K562 (cell line): ENCODE data around the gene KDELR3. TPM values are rescaled to one million over a fixed set of nuclear protein-coding genes. Genes with fewer than 3 reads are reported as not detected.

Experiments
- ATAC-seq: fragments of 200-7000 bp; cut with Tn5 transposase; 3 replicates; pipeline ENCODE4 v1.9.1; 2020; ENCODE audit warnings: moderate library complexity
- BruUV-seq: library from RNA; stranded (reverse); fragments of 400-500 nt; replicated peaks from 2 replicates; lab custom pipeline; 2021; lab: Mats Ljungman, UMichigan
- CTCF ChIA-PET: fragments of 300-600 bp; formaldehyde crosslinking; extraction: SDS; loops from one replicate; lab custom pipeline; 2021; ENCODE audit warnings: low intra/inter-chr PET ratio; lab: Yijun Ruan, JAX
- POLR2A ChIA-PET: fragments of 300-600, 350-650 bp; sonication (Branson Sonifier 250); formaldehyde crosslinking; extraction: SDS; loops from one replicate; lab custom pipeline; 2021; ENCODE audit warnings: antibody characterized with exemption, inconsistent platforms; lab: Yijun Ruan, JAX
- DNase-seq, 4 experiments: peaks; one replicate each; pipeline versions ENCODE4 v3.0.0 to v3.0.0-alpha.2; 2011 to 2018; ENCODE audit warnings: low spot score in 3 of 4, mixed read lengths in 3 of 4; ENCODE audit errors: extremely low read depth in 1 of 4
- FAIRE-seq: peaks from 2 replicates; lab custom pipeline; 2011; peaks lifted over from hg19 to GRCh38; lab: Jason Lieb, UNC
- H2AFZ ChIP-seq: 2 replicates; pipeline ENCODE4 v1.6.0; 2011; ENCODE audit warnings: low read depth, low read length, control low read depth, inconsistent platforms
- H3K27ac ChIP-seq: fragments of 200-600 bp; 3 replicates; pipeline ENCODE4 v1.8.0; 2011; ENCODE audit warnings: low read depth, mild to moderate bottlenecking, control low read depth, inconsistent platforms, low read length, moderate library complexity, mixed read lengths; ENCODE audit errors: extremely low read depth
- H3K27me3 ChIP-seq, 2 experiments: fragments of 300-600 bp in 1 of 2; 2 replicates in 1 of 2; 3 replicates in 1 of 2; pipeline versions ENCODE4 v1.6.0 to v1.8.0; 2011; ENCODE audit warnings: inconsistent platforms in 2 of 2, low read length in 2 of 2, mild to moderate bottlenecking in 1 of 2, mixed read lengths in 1 of 2, moderate library complexity in 1 of 2; ENCODE audit not compliant: control insufficient read depth in 2 of 2, insufficient read depth in 2 of 2
- H3K36me3 ChIP-seq: fragments of 300-600 bp; 3 replicates; pipeline ENCODE4 v1.8.0; 2011; ENCODE audit warnings: mild to moderate bottlenecking, low read length, inconsistent platforms; ENCODE audit not compliant: control insufficient read depth, insufficient read depth
- H3K4me1 ChIP-seq, 2 experiments: fragments of 200-600 bp in 1 of 2; replicated peaks in 1 of 2; 2 replicates in 1 of 2; 3 replicates in 1 of 2; pipeline versions ENCODE4 v1.5.1 to v1.8.0; 2011; ENCODE audit warnings: inconsistent platforms in 2 of 2, low read length in 2 of 2, mild to moderate bottlenecking in 1 of 2, mixed read lengths in 1 of 2, moderate library complexity in 1 of 2; ENCODE audit not compliant: control insufficient read depth in 2 of 2, insufficient read depth in 2 of 2
- H3K4me2 ChIP-seq: 2 replicates; pipeline ENCODE4 v1.6.1; 2011; ENCODE audit warnings: low read length, control low read depth, inconsistent platforms, mixed read lengths; ENCODE audit not compliant: insufficient read depth
- H3K4me3 ChIP-seq: fragments of 200-600 bp; sonication (generic), shearing (Covaris generic); 2 replicates; pipeline ENCODE4 v1.5.1; 2016; ENCODE audit warnings: control low read depth, inconsistent platforms
- H3K79me2 ChIP-seq: fragments of 200-600 bp; 3 replicates; pipeline ENCODE4 v1.8.0; 2011; ENCODE audit warnings: low read length, inconsistent platforms; ENCODE audit not compliant: control insufficient read depth, insufficient read depth
- H3K9ac ChIP-seq, 2 experiments: 2 replicates each; pipeline versions ENCODE4 v1.6.0 to v1.6.1; 2011; ENCODE audit warnings: low read depth in 2 of 2, low read length in 2 of 2, control low read depth in 1 of 2, inconsistent platforms in 1 of 2, mild to moderate bottlenecking in 1 of 2, mixed read lengths in 1 of 2; ENCODE audit not compliant: insufficient read depth in 1 of 2
- H3K9me1 ChIP-seq: one replicate; pipeline ENCODE4 v1.6.0; 2011; ENCODE audit warnings: inconsistent platforms, mild to moderate bottlenecking, low read length, moderate library complexity; ENCODE audit not compliant: control insufficient read depth, insufficient read depth
- H3K9me3 ChIP-seq: replicated peaks from 2 replicates; pipeline ENCODE4 v1.5.1; 2011; ENCODE audit warnings: low read depth, low read length, inconsistent platforms; ENCODE audit not compliant: control insufficient read depth, insufficient read depth
- H4K20me1 ChIP-seq: replicated peaks from 2 replicates; pipeline ENCODE4 v1.6.1; 2011; ENCODE audit warnings: low read length, inconsistent platforms, mixed read lengths; ENCODE audit not compliant: control insufficient read depth, insufficient read depth
- BHLHE40 ChIP-seq: IDR thresholded peaks from 2 replicates; pipeline ENCODE4 v1.6.1; 2011; ENCODE audit warnings: low read length, improper control_type of control experiment
- CTCF ChIP-seq, 3 experiments: IDR thresholded peaks in 2 of 3; conservative IDR thresholded peaks in 1 of 3; 2 replicates each; pipeline ENCODE4 v1.5.1; 2011 to 2012; ENCODE audit warnings: low read length in 3 of 3, mild to moderate bottlenecking in 3 of 3, control low read depth in 2 of 3, improper control_type of control experiment in 1 of 3, inconsistent platforms in 1 of 3, low read depth in 1 of 3, mixed read lengths in 1 of 3, moderate library complexity in 1 of 3; ENCODE audit not compliant: insufficient read depth in 2 of 3
- EWSR1 ChIP-seq: fragments of 450-650 bp; IDR thresholded peaks from 2 replicates; pipeline ENCODE4 v1.6.1; 2018; ENCODE audit warnings: borderline replicate concordance, mild to moderate bottlenecking, low read depth, moderate library complexity; ENCODE audit not compliant: partially characterized antibody
- KDM5B ChIP-seq: fragments of 200-600 bp; sonication (generic); IDR thresholded peaks from 2 replicates; pipeline ENCODE4 v1.6.1; 2012; ENCODE audit warnings: low read depth, mild to moderate bottlenecking, moderate library complexity, low read length, control low read depth, inconsistent platforms; ENCODE audit not compliant: insufficient replicate concordance
- MIER1 ChIP-seq: fragments of 450-650 bp; IDR thresholded peaks from 2 replicates; pipeline ENCODE4 v1.6.1; 2016; ENCODE audit warnings: antibody characterized with exemption, mild to moderate bottlenecking, low read depth
- MLLT1 ChIP-seq, 2 experiments: fragments of 450-650 bp; IDR thresholded peaks; 2 replicates each; pipeline ENCODE4 v1.6.1; 2016
- PHB ChIP-seq: fragments of 250-450 bp; sonication (Bioruptor Pico); IDR thresholded peaks from 2 replicates; pipeline ENCODE4 v1.5.0; 2021
- ZBTB7A ChIP-seq: IDR thresholded peaks from 2 replicates; pipeline ENCODE4 v1.6.1; 2011; ENCODE audit warnings: low read depth, mild to moderate bottlenecking, low read length, moderate library complexity, borderline replicate concordance; ENCODE audit not compliant: control insufficient read depth
- ZNF263 ChIP-seq: sonication (generic); formaldehyde crosslinking; IDR thresholded peaks from 2 replicates; pipeline ENCODE4 v1.8.0; 2022; ENCODE audit warnings: mild to moderate bottlenecking, missing genetic modification reagents, borderline replicate concordance
- WGBS: fragments of 100-300 bp; shearing (Covaris generic); methylation state at CpG from one replicate; pipeline ENCODE4 v1.1.6; 2016; ENCODE audit warnings: low coverage, mixed read lengths; ENCODE audit not compliant: insufficient coverage; ENCODE audit errors: missing lambda C conversion rate; 5-methylcytosine and 5-hydroxymethylcytosine counted together
- in situ Hi-C: fragments of 300-500 bp; cut with MboI; formaldehyde crosslinking; loops from 4 replicates; pipeline ENCODE4 v1.15.0; 2018; ENCODE audit warnings: inconsistent platforms, mixed read lengths
- intact Hi-C: fragments of 100-400 bp; cut with micrococcal nuclease; formaldehyde crosslinking; loops from 2 replicates; pipeline ENCODE4 v1.14.2; 2022
- polyA plus RNA-seq, 8 experiments: library from polyadenylated mRNA; depleted of rRNA in 4 of 8; stranded (reverse) in 5 of 8; unstranded in 3 of 8; fragments of >200 nt; fragmentation: Nextera tagmentation in 2 of 8; fragmentation: Illumina TruSeq in 1 of 8; extraction: Ambion mirVana in 2 of 8; extraction: Trizol in 1 of 8; gene quantifications; 2 replicates each; pipeline versions ENCODE4 v1.2.1 to v1.2.3, GENCODE V29; 2011 to 2014; ENCODE audit warnings: inconsistent platforms in 1 of 8, missing spikeins in 1 of 8
- total RNA-seq, 7 experiments: library from RNA; depleted of rRNA in 6 of 7; stranded (reverse); fragments of >200 nt in 6 of 7; fragmentation: Illumina TruSeq in 2 of 7; extraction: Trizol in 2 of 7; gene quantifications; 2 replicates each; pipeline versions ENCODE4 v1.2.1 to v1.2.3, GENCODE V29; 2011 to 2021; ENCODE audit warnings: low replicate concordance in 1 of 7

Gene KDELR3
- total and polyA plus RNA-seq, 9 of the 15 experiments (the other 6 are each of a cell fraction or from before 2014, with no cell fraction given): 7.1 to 44.8 (median 9.6) TPM

GRCh38 chr22:38467438-38467903 lies 425 bp upstream of the KDELR3 start (continued):
- no peak for TF ChIP-seq MLLT1 (IDR thresholded peaks at IDR 0.05)
- TF ChIP-seq, all 486 proteins: peak for 18

- H4K20me1 ChIP-seq: no peaks in the 10 kb centered on the region
- peak overlapping the region; percentile 94 to 99 for H3K9ac ChIP-seq
- CTCF ChIA-PET: no interaction called here
- TF ChIP-seq PHB (CRISPR knock-in tag) (no peak), EWSR1 (no peak), CTCF (IDR thresholded peaks at IDR 0.05 in 2 of 3, conservative IDR thresholded peaks at IDR 0.05 in 1 of 3; ENCODE audit: insufficient read depth in 2 of 3, low read depth in 1 of 3, low read length in 3 of 3) (peak in 2 of 3 experiments; percentile 21 to 41; a peak in 2 of 6 replicates), BHLHE40 (0 out of 2 replicates have a peak, but pooled peaks have one; percentile 8), KDM5B (peak; percentile 11), MIER1 (0 out of 2 replicates have a peak, but pooled peaks have one; percentile 33), ZNF263 (CRISPR knock-in tag) (peak; percentile 42; the same call in 1 of the 2 replicates), ZBTB7A (peak; percentile 67; the same call in 1 of the 2 replicates)
- TF ChIP-seq, all 486 proteins: peak for 6
- in situ Hi-C loops (no loop called here), intact Hi-C loops (no loop called here)
- H3K4me2 ChIP-seq: peak overlapping the region; percentile 85
- FAIRE-seq (peak; percentile 55), ATAC-seq (peak; percentile 56), DNase-seq (peak; percentile 41 to 59 (median 54))
- H3K27me3 ChIP-seq: no peaks in the 10 kb centered on the region
- no TSS peak for BruUV-seq
- peak overlapping the region; percentile 62 for H3K4me3 ChIP-seq
- no peaks in the 10 kb centered on the region for H3K9me3 ChIP-seq
- H3K79me2 ChIP-seq: peaks cover 5% of the 10 kb centered on the region
- no peaks in the 10 kb centered on the region for H3K36me3 ChIP-seq
- peak overlapping the region; percentile 82 for H3K27ac ChIP-seq
- POLR2A ChIA-PET: interaction anchor here (0.6 to 1.5 kb wide), 8 partner anchors 9 to 170 kb away, joined by 3 to 11 read pairs (median 4); no protein-coding TSS in a partner anchor
- 54% methylated on average over 12 of the region's 28 CpGs for WGBS
- peaks cover 13 to 33% of the 10 kb centered on the region in 2 experiments; a peak in 4 of 5 replicates for H3K4me1 ChIP-seq
- peak overlapping the region; percentile 87 for H2AFZ ChIP-seq
- no peaks in the 10 kb centered on the region for H3K9me1 ChIP-seq
Observed at GRCh38 chr22:38468443-38469305, 778 bp downstream of the KDELR3 start.
